ENCODE data around the gene PDCL3. TPM values are rescaled to one million over a fixed set of nuclear protein-coding genes. Genes with fewer than 3 reads are reported as not detected.

Gene PDCL3
- total RNA-seq, 2 donors from 2014 or later: 40.3 to 46.1 TPM

DNA sequence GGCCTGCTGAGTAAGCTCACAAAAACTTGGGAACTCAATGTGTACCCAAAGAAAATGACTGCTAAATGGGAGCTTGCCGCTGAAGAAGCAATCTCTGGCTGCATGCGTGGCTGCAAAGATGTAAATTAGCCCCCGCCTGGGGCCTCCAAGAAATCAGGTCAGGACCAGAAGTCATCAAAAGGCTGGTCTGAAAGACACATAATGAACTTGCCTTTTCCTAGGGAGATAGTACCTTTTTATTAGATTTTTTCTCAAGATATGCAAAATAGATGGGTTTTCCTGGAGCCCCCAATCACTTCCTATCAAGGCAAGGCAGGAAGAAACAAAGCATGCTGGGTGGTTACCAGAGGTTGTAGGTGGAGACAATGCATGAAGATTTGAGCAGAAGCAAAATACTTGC is 38.9 kb downstream of the PDCL3 start:
- no peaks in the 10 kb centered on the region for H3K36me3 ChIP-seq (ENCODE audit: control insufficient read depth, insufficient read depth, low read length)
- no peak overlapping the region for H3K4me3 ChIP-seq (ENCODE audit: low read length)
- whole genome bisulfite sequencing, 2 experiments (ENCODE audit: insufficient coverage in 1 of 2, insufficient read length in 1 of 2): 74 to 88% methylated on average over 3 of the region's 3 CpGs
- H3K27ac Mint-ChIP-seq: no peak overlapping the region
- H3K4me1 Mint-ChIP-seq: peaks cover 12% of the 10 kb centered on the region
- no peak overlapping the region for H3K4me3 Mint-ChIP-seq
- DNase-seq: no peak
- no peaks in the 10 kb centered on the region for H3K9me3 Mint-ChIP-seq
- no peaks in the 10 kb centered on the region for H3K36me3 Mint-ChIP-seq (ENCODE audit: low read depth)
- no peak overlapping the region for H3K27ac ChIP-seq (ENCODE audit: low read depth, low read length)
- H3K9ac ChIP-seq (ENCODE audit: extremely low read depth, low read length, poor library complexity, severe bottlenecking): no peak overlapping the region
- TF ChIP-seq, protein P1, sequence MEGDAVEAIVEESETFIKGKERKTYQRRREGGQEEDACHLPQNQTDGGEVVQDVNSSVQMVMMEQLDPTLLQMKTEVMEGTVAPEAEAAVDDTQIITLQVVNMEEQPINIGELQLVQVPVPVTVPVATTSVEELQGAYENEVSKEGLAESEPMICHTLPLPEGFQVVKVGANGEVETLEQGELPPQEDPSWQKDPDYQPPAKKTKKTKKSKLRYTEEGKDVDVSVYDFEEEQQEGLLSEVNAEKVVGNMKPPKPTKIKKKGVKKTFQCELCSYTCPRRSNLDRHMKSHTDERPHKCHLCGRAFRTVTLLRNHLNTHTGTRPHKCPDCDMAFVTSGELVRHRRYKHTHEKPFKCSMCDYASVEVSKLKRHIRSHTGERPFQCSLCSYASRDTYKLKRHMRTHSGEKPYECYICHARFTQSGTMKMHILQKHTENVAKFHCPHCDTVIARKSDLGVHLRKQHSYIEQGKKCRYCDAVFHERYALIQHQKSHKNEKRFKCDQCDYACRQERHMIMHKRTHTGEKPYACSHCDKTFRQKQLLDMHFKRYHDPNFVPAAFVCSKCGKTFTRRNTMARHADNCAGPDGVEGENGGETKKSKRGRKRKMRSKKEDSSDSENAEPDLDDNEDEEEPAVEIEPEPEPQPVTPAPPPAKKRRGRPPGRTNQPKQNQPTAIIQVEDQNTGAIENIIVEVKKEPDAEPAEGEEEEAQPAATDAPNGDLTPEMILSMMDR (conservative IDR thresholded peaks at IDR 0.05): no peak
- no peaks in the 10 kb centered on the region for H3K27me3 Mint-ChIP-seq (ENCODE audit: insufficient read depth)
- peaks cover 4% of the 10 kb centered on the region for H3K4me1 ChIP-seq (ENCODE audit: control insufficient read depth, insufficient read depth, low read length)
- no peaks in the 10 kb centered on the region for H3K27me3 ChIP-seq (ENCODE audit: control insufficient read depth, insufficient read depth, low read length, poor library complexity, severe bottlenecking)
- H3K9me3 ChIP-seq (ENCODE audit: control insufficient read depth, low read length): no peaks in the 10 kb centered on the region

DNA sequence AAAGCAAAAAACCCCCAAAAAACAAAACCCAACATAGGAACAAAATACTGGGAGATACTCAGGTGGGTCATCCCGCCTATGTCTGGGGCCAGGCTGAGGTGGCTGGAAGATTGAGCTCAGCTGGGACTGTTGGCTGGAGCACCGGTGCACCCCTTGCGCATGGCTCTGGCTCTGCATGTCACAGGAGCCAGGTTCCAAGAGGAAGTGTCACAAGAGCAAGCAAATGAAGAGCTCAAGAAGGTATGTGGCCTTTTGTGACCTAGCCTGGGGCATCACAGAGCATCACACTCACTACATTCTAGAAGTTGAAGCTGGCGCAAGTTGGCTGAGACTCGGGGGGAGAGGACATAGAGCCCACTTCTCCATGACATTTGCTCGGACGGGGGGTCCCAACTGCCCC is 40.6 kb downstream of the PDCL3 start:
- H3K27ac ChIP-seq (ENCODE audit: low read depth, low read length): no peak overlapping the region
- 92 to 95% methylated on average over 4 to 7 of the region's 7 CpGs for WGBS, 2 experiments (ENCODE audit: insufficient coverage in 1 of 2, insufficient read length in 1 of 2)
- no peaks in the 10 kb centered on the region for H3K36me3 Mint-ChIP-seq (ENCODE audit: low read depth)
- no peak overlapping the region for H3K9ac ChIP-seq (ENCODE audit: extremely low read depth, low read length, poor library complexity, severe bottlenecking)
- TF ChIP-seq, protein P1 (conservative IDR thresholded peaks at IDR 0.05): no peak
- DNase-seq: no peak
- H3K4me3 Mint-ChIP-seq: no peak overlapping the region
- no peaks in the 10 kb centered on the region for H3K9me3 Mint-ChIP-seq
- no peak overlapping the region for H3K27ac Mint-ChIP-seq
- no peak overlapping the region for H3K4me3 ChIP-seq (ENCODE audit: low read length)
- no peaks in the 10 kb centered on the region for H3K27me3 ChIP-seq (ENCODE audit: control insufficient read depth, insufficient read depth, low read length, poor library complexity, severe bottlenecking)
- H3K9me3 ChIP-seq (ENCODE audit: control insufficient read depth, low read length): no peaks in the 10 kb centered on the region
- H3K36me3 ChIP-seq (ENCODE audit: control insufficient read depth, insufficient read depth, low read length): no peaks in the 10 kb centered on the region
- H3K27me3 Mint-ChIP-seq (ENCODE audit: insufficient read depth): no peaks in the 10 kb centered on the region
- H3K4me1 ChIP-seq (ENCODE audit: control insufficient read depth, insufficient read depth, low read length): peaks cover 4% of the 10 kb centered on the region
- peaks cover 12% of the 10 kb centered on the region for H3K4me1 Mint-ChIP-seq

DNA sequence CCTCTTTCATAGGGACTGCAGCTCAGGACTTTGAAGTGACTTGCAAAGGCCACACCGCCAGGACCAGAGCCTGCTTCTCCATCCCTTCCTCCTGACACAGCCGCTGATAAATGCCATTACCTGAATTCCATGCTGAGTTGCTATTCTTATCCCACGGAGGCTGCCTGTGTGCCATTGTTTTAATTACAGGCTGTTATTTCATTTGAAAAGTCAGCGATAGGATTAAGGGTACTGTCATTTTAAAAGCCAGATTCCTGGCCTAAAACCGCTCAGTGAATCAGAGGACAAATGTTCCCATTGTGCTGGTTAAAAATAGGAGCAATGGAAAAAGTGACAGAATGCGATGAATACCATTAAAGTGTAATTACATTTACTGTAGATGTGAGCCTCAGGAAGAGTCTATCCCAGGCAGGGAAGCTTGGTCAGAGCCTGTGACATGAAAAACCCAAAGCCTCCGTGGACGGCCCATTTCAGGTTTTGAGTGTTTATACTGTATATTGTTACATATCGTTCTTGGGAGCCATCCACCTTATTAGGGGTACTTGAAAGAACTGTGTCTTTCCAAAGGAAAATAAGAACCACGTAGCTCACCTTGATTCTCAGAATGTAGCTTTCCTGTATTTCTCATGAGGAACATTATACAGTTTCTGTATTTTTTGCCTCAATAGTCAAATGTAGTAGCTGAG is 41.3 kb downstream of the PDCL3 start:
- WGBS, 2 experiments (ENCODE audit: insufficient coverage in 1 of 2, insufficient read length in 1 of 2): 33 to 55% methylated on average over 3 to 10 of the region's 10 CpGs
- no peak for DNase-seq
- Mint-ChIP-seq H3K27me3 (ENCODE audit: insufficient read depth) (no peaks in the 10 kb centered on the region), H3K36me3 (ENCODE audit: low read depth) (no peaks in the 10 kb centered on the region), H3K9me3 (no peaks in the 10 kb centered on the region), H3K27ac (no peak overlapping the region), H3K4me3 (no peak overlapping the region), H3K4me1 (peaks cover 12% of the 10 kb centered on the region)
- no peaks in the 10 kb centered on the region for H3K27me3 ChIP-seq (ENCODE audit: control insufficient read depth, insufficient read depth, low read length, poor library complexity, severe bottlenecking)
- no peak overlapping the region for H3K9ac ChIP-seq (ENCODE audit: extremely low read depth, low read length, poor library complexity, severe bottlenecking)
- H3K4me3 ChIP-seq (ENCODE audit: low read length): no peak overlapping the region
- TF ChIP-seq, protein P1 (conservative IDR thresholded peaks at IDR 0.05): no peak
- no peaks in the 10 kb centered on the region for H3K9me3 ChIP-seq (ENCODE audit: control insufficient read depth, low read length)
- H3K4me1 ChIP-seq (ENCODE audit: control insufficient read depth, insufficient read depth, low read length): peaks cover 4% of the 10 kb centered on the region
- H3K36me3 ChIP-seq (ENCODE audit: control insufficient read depth, insufficient read depth, low read length): no peaks in the 10 kb centered on the region
- no peak overlapping the region for H3K27ac ChIP-seq (ENCODE audit: low read depth, low read length)

All from endodermal cell (in vitro differentiated cells).